GM12878 (cell line): ENCODE results near the gene EVX2. TPM values are rescaled to one million over a fixed set of nuclear protein-coding genes. Genes with fewer than 3 reads are reported as not detected.

Experiments used
- ATAC-seq: fragments of 200-7000 bp; cut with Tn5 transposase; 3 replicates; pipeline ENCODE4 v1.9.1; 2020; ENCODE audit warnings: mild to moderate bottlenecking, moderate library complexity
- BruUV-seq: library from RNA; stranded (reverse); fragments of 400-500 nt; replicated peaks from 2 replicates; lab custom pipeline; 2021; lab: Mats Ljungman, UMichigan
- CTCF ChIA-PET: fragments of 300-600 bp; sonication (Branson Sonifier 250); formaldehyde crosslinking; extraction: SDS; loops from one replicate; lab custom pipeline; 2021; ENCODE audit warnings: inconsistent platforms; lab: Yijun Ruan, JAX
- POLR2A ChIA-PET: fragments of 350-600 bp; formaldehyde crosslinking; extraction: SDS; loops from one replicate; lab custom pipeline; 2021; ENCODE audit warnings: inconsistent platforms; lab: Charles Lee
- RAD21 ChIA-PET: fragments of 300-600 bp; sonication (Branson Sonifier 250); formaldehyde crosslinking; loops from one replicate; lab custom pipeline; 2023; ENCODE audit warnings: antibody characterized with exemption; ENCODE audit not compliant: unreplicated experiment; lab: Charles Lee
- SMC1A ChIA-PET: fragments of 300-600 bp; sonication (Branson Sonifier 250); formaldehyde crosslinking; loops from one replicate; lab custom pipeline; 2023; ENCODE audit not compliant: unreplicated experiment, uncharacterized antibody; lab: Charles Lee
- DNase-seq: peaks from one replicate; pipeline ENCODE4 v3.0.0-alpha.2; 2011; ENCODE audit warnings: low read depth, low spot score
- FAIRE-seq: peaks from 3 replicates; lab custom pipeline; 2011; peaks lifted over from hg19 to GRCh38; lab: Jason Lieb, UNC
- H2AFZ ChIP-seq: 2 replicates; pipeline ENCODE4 v1.6.0; 2011; ENCODE audit warnings: low read depth, low read length, control low read depth; ENCODE audit not compliant: control insufficient read depth
- H3K27ac ChIP-seq: 2 replicates; pipeline ENCODE4 v1.5.1; 2011; ENCODE audit warnings: control low read depth; ENCODE audit not compliant: control insufficient read depth, insufficient read depth
- H3K27me3 ChIP-seq, 2 experiments: replicated peaks in 1 of 2; 2 replicates each; pipeline versions ENCODE4 v1.6.0 to v1.6.1; 2011; ENCODE audit warnings: low read length in 1 of 2; ENCODE audit not compliant: control insufficient read depth in 2 of 2, insufficient read depth in 2 of 2
- H3K36me3 ChIP-seq, 2 experiments: 2 replicates each; pipeline ENCODE4 v1.5.1; 2011; ENCODE audit warnings: low read length in 1 of 2; ENCODE audit not compliant: control insufficient read depth in 2 of 2, insufficient read depth in 2 of 2
- H3K4me1 ChIP-seq: 2 replicates; pipeline ENCODE4 v1.6.1; 2011; ENCODE audit warnings: mild to moderate bottlenecking, low read length, moderate library complexity, mixed read lengths; ENCODE audit not compliant: control insufficient read depth, insufficient read depth
- H3K4me2 ChIP-seq: 2 replicates; pipeline ENCODE4 v1.6.0; 2011; ENCODE audit warnings: control low read depth; ENCODE audit not compliant: control insufficient read depth, insufficient read depth
- H3K4me3 ChIP-seq: fragments of 200-600 bp; sonication (generic); 2 replicates; pipeline ENCODE4 v1.5.1; 2016
- H3K79me2 ChIP-seq: 2 replicates; pipeline ENCODE4 v1.6.0; 2011; ENCODE audit warnings: low read length; ENCODE audit not compliant: control insufficient read depth, insufficient read depth
- H3K9ac ChIP-seq: 2 replicates; pipeline ENCODE4 v1.8.0; 2011; ENCODE audit warnings: low read length, control low read depth, mixed read lengths; ENCODE audit not compliant: control insufficient read depth, insufficient read depth
- H3K9me3 ChIP-seq: replicated peaks from 3 replicates; pipeline ENCODE4 v1.5.1; 2011; ENCODE audit warnings: mild to moderate bottlenecking, low read length; ENCODE audit not compliant: control insufficient read depth, insufficient read depth
- H4K20me1 ChIP-seq: 2 replicates; pipeline ENCODE4 v1.6.0; 2011; ENCODE audit not compliant: control insufficient read depth, insufficient read depth
- CHD4 ChIP-seq: fragments of 200-600 bp; sonication (generic); IDR thresholded peaks from 2 replicates; pipeline ENCODE4 v1.6.1; 2016; ENCODE audit warnings: mild to moderate bottlenecking
- EZH2 ChIP-seq: IDR thresholded peaks from 2 replicates; pipeline ENCODE4 v1.6.1; 2012; ENCODE audit warnings: low read depth, mild to moderate bottlenecking, control low read depth, inconsistent platforms, low read length, borderline replicate concordance; ENCODE audit not compliant: control insufficient read depth
- IRF5 ChIP-seq: fragments of 450-650 bp; IDR thresholded peaks from 2 replicates; pipeline ENCODE4 v1.6.1; 2017; ENCODE audit warnings: borderline replicate concordance
- RFX5 ChIP-seq: IDR thresholded peaks from 2 replicates; pipeline ENCODE4 v1.6.1; 2011; ENCODE audit warnings: low read depth, low read length, improper control_type of control experiment
- SUZ12 ChIP-seq: fragments of 200-600 bp; sonication (generic); IDR thresholded peaks from one replicate; pipeline ENCODE4 v1.6.1; 2018; ENCODE audit warnings: antibody characterized with exemption, mild to moderate bottlenecking; ENCODE audit not compliant: unreplicated experiment
- ZNF384 ChIP-seq: IDR thresholded peaks from 2 replicates; pipeline ENCODE4 v1.6.1; 2012; ENCODE audit warnings: low read depth, mild to moderate bottlenecking, low read length, improper control_type of control experiment, borderline replicate concordance
- WGBS: methylation state at CpG from one replicate; pipeline ENCODE4 v1.1.6; 2016; ENCODE audit warnings: low lambda C conversion rate; ENCODE audit not compliant: insufficient replicate concordance, insufficient coverage; ENCODE audit errors: missing lambda C conversion rate; 5-methylcytosine and 5-hydroxymethylcytosine counted together
- in situ Hi-C: fragments of 300-500 bp; cut with MboI; formaldehyde crosslinking; loops from 9 replicates; pipeline ENCODE4 v1.14.3; 2018; ENCODE audit warnings: mixed read lengths
- intact Hi-C: fragments of 100-400 bp; cut with micrococcal nuclease; formaldehyde crosslinking; loops from one replicate; pipeline ENCODE4 v1.14.2; 2022; ENCODE audit not compliant: unreplicated experiment
- polyA plus RNA-seq, 11 experiments: library from polyadenylated mRNA; depleted of rRNA in 4 of 11; unstranded in 6 of 11; stranded (reverse) in 5 of 11; fragments of >200 nt; fragmentation: Nextera tagmentation in 4 of 11; fragmentation: Illumina TruSeq in 1 of 11; extraction: Ambion mirVana in 4 of 11; extraction: Trizol in 1 of 11; gene quantifications; 1 replicate in 1 of 11; 2 replicates in 10 of 11; pipeline versions ENCODE4 v1.2.1 to v1.2.3, GENCODE V29; 2011 to 2016; ENCODE audit warnings: inconsistent platforms in 2 of 11, missing spikeins in 2 of 11, low read depth in 1 of 11
- total RNA-seq, 4 experiments: library from RNA; depleted of rRNA in 3 of 4; stranded (reverse); fragments of >200 nt in 3 of 4; fragmentation: Illumina TruSeq in 1 of 4; extraction: Trizol in 1 of 4; gene quantifications; 2 replicates each; pipeline versions ENCODE4 v1.2.1 to v1.2.3, GENCODE V29; 2013 to 2021

EVX2 gene
- total and polyA plus RNA-seq, 10 of the 15 experiments (the other 5 are each of a cell fraction or from before 2014, with no cell fraction given): not detected

GRCh38 chr2:176092270-176093144 is 8.7 kb upstream of the EVX2 start, which contains the start of gene HOXD13:
HOXD13 (plus strand) TSS chr2:176092721; CDS start chr2:176092891, 170 bp downstream.
- no peak within 1 kb of the TSS for H3K27ac ChIP-seq
- no peaks in the 10 kb centered on the region for H4K20me1 ChIP-seq
- DNase-seq: no peak
- ChIA-PET CTCF (no interaction called here), SMC1A (interaction anchor here (0.7 kb wide), 1 partner anchor 458 kb away, joined by 3 read pairs; no protein-coding TSS in a partner anchor), POLR2A (no interaction called here), RAD21 (no interaction called here)
- no peak for ATAC-seq
- no peak within 1 kb of the TSS for H2AFZ ChIP-seq
- H3K4me2 ChIP-seq: no peak within 1 kb of the TSS
- H3K79me2 ChIP-seq: no peaks in the 10 kb centered on the region
- intact Hi-C loops (no loop called here), in situ Hi-C loops (no loop called here)
- no TSS peak for BruUV-seq
- H3K9ac ChIP-seq: no peak within 1 kb of the TSS
- no peak within 1 kb of the TSS for H3K4me3 ChIP-seq
- TF ChIP-seq EZH2 (no peak), ZNF384 (no peak), IRF5 (no peak), SUZ12 (peak; percentile 16), CHD4 (no peak), RFX5 (no peak)
- H3K36me3 ChIP-seq: no peaks in the 10 kb centered on the region
- H3K4me1 ChIP-seq: peaks cover 3% of the 10 kb centered on the region; the same call in 1 of the 2 replicates
- 39% methylated on average over 52 of the region's 95 CpGs for WGBS
- H3K27me3 ChIP-seq: peaks cover 11 to 33% of the 10 kb centered on the region in 2 experiments
- FAIRE-seq: no peak
- H3K9me3 ChIP-seq: no peaks in the 10 kb centered on the region
